NCI-H187 (cell line): Measurements from ENCODE around the gene ANKRD27.
"Not testable (repeated sequence)": the region's sequence is repeated elsewhere in the genome, so short reads cannot be mapped to it uniquely, and the experiment has no call there.

ENCODE experiments used
- DNase-seq, 2 experiments: peaks; one replicate each; lab custom pipeline; 2025; lab: John Stamatoyannopoulos, UW

ANKRD27 gene

GRCh38 chr19:32674931-32675719 lies at the start of gene ANKRD27:
Gene ANKRD27, minus strand, starts transcription at chr19:32675180. Its CDS starts 16,165 bp downstream, at chr19:32659015.
- peak; percentile 99 for DNase-seq

GRCh38 chr19:32720936-32721250 lies 45.9 kb upstream of the ANKRD27 start:
- DNase-seq: no peak

- DNase-seq: no peak
Observed at GRCh38 chr19:32720216-32720935, 45.4 kb upstream of the ANKRD27 start.

- no peak for DNase-seq
Observed at GRCh38 chr19:32719611-32720059, 44.7 kb upstream of the ANKRD27 start, which contains the start of gene TDRD12. Gene TDRD12, plus strand, starts transcription at chr19:32719767. Its CDS starts 306 bp downstream, at chr19:32720073.

- DNase-seq: no peak
Observed at GRCh38 chr19:32718286-32718685, 43.3 kb upstream of the ANKRD27 start.

- no peak for DNase-seq
Observed at GRCh38 chr19:32717496-32717895, 42.5 kb upstream of the ANKRD27 start.

GRCh38 chr19:32716203-32716602 lies 41.2 kb upstream of the ANKRD27 start:
- not testable (repeated sequence) for DNase-seq

GRCh38 chr19:32711747-32712146 lies 36.8 kb upstream of the ANKRD27 start:
- DNase-seq: no peak

- no peak for DNase-seq
Observed at GRCh38 chr19:32709032-32709431, 34.1 kb upstream of the ANKRD27 start.

- no peak for DNase-seq
Observed at GRCh38 chr19:32708457-32708856, 33.5 kb upstream of the ANKRD27 start.

- DNase-seq: not testable (repeated sequence)
Observed at GRCh38 chr19:32704006-32704405, 29.0 kb upstream of the ANKRD27 start.

GRCh38 chr19:32702010-32702409 lies 27.0 kb upstream of the ANKRD27 start:
- DNase-seq: no peak

- not testable (repeated sequence) for DNase-seq
Observed at GRCh38 chr19:32700129-32700528, 25.1 kb upstream of the ANKRD27 start.

- DNase-seq: not testable (repeated sequence)
Observed at GRCh38 chr19:32696771-32697170, 21.8 kb upstream of the ANKRD27 start.

GRCh38 chr19:32695506-32695905 lies 20.5 kb upstream of the ANKRD27 start:
- DNase-seq: not testable (repeated sequence)

- DNase-seq: not testable (repeated sequence)
Observed at GRCh38 chr19:32694851-32695250, 19.9 kb upstream of the ANKRD27 start.

- not testable (repeated sequence) for DNase-seq
Observed at GRCh38 chr19:32694316-32694715, 19.3 kb upstream of the ANKRD27 start.

- not testable (repeated sequence) for DNase-seq
Observed at GRCh38 chr19:32693151-32694108, 18.4 kb upstream of the ANKRD27 start.

GRCh38 chr19:32692727-32693061 lies 17.7 kb upstream of the ANKRD27 start:
- DNase-seq: no peak

GRCh38 chr19:32691952-32692726 lies 17.2 kb upstream of the ANKRD27 start:
- peak in 1 of 2 experiments; percentile 56 for DNase-seq

GRCh38 chr19:32691291-32691951 lies 16.4 kb upstream of the ANKRD27 start, which contains the start of gene NUDT19:
Gene NUDT19, plus strand, starts transcription at chr19:32691821. Its CDS starts 140 bp downstream, at chr19:32691961.
- DNase-seq: peak; percentile 71 to 89
